GM12864 (cell line): ENCODE results near the gene S100A7A.

Experiments
- DNase-seq: peaks from one replicate; pipeline ENCODE4 v3.0.0-alpha.2; 2011; ENCODE audit warnings: low read depth
- H3K4me3 ChIP-seq: 2 replicates; pipeline ENCODE4 v1.5.1; 2011; ENCODE audit warnings: mild to moderate bottlenecking, low read depth, low read length, control low read depth
- CTCF ChIP-seq: IDR thresholded peaks from 2 replicates; pipeline ENCODE4 v1.5.1; 2011; ENCODE audit warnings: low read depth, mild to moderate bottlenecking, moderate library complexity, low read length, control low read depth, inconsistent platforms; ENCODE audit errors: missing control alignments

S100A7A gene

GRCh38 chr1:153431002-153431401, 14.7 kb downstream of the S100A7A start:
- TF ChIP-seq CTCF, result no peak
- DNase-seq, result no peak
- H3K4me3 ChIP-seq, result no peak overlapping the region

GRCh38 chr1:153431427-153431826, 15.1 kb downstream of the S100A7A start:
- no peak for TF ChIP-seq CTCF
- no peak overlapping the region for H3K4me3 ChIP-seq
- no peak for DNase-seq

- DNase-seq, result no peak
- H3K4me3 ChIP-seq, result no peak overlapping the region
- TF ChIP-seq CTCF, result no peak
Observed at GRCh38 chr1:153431928-153432327, 15.6 kb downstream of the S100A7A start.

GRCh38 chr1:153432874-153433681, 16.8 kb downstream of the S100A7A start:
- DNase-seq, result no peak
- no peak for TF ChIP-seq CTCF
- no peak overlapping the region for H3K4me3 ChIP-seq

GRCh38 chr1:153434746-153435455, 18.6 kb downstream of the S100A7A start:
- no peak for DNase-seq
- no peak for TF ChIP-seq CTCF
- H3K4me3 ChIP-seq, result no peak overlapping the region

DNA sequence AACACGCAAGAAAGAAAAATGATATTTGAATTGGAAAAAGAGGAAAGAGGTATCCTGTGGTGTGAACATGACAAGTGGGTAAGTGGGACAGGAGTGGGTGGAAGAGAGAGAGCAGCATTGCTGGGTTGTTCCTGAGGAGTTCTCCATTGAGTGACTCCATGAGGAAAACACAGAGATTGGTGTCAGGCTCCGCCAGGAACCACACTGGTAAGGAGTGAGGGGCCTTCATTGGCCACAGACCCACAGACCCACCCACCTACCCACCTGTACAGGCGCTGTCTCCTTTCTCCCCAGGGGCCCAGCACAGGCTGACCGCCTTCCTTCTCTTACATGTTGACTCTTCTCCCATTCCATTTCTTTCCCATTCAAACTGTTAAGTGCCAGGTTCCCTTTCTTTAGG, 20.9 kb downstream of the S100A7A start:
- TF ChIP-seq CTCF, result no peak
- no peak overlapping the region for H3K4me3 ChIP-seq
- no peak for DNase-seq

DNA sequence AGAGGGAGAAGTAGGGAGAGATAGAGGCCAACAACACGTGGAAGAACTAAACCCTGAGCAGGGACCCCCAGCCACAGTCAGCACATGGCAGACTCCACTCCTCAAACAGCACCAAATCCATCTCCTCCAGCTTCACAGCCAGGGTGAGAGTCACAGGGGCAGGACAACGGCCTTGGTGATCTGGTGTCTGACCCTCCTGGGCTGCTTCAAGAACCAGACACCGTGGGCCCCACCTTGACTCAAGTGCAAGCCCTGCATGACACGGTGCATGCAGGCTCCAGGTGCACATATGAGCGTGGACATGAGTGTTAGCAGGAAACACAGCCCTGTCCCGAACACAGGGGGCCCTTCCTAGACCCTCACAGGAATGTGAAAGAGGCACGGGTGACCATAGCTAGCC, 22.3 kb downstream of the S100A7A start:
- no peak for DNase-seq
- H3K4me3 ChIP-seq, result no peak overlapping the region
- no peak for TF ChIP-seq CTCF
